Neutrophil (primary cell): ENCODE results near the gene MYH9.
"Not testable (repeated sequence)": the region's sequence is repeated elsewhere in the genome, so short reads cannot be mapped to it uniquely, and the experiment has no call there.

Experiments
- H3K27ac ChIP-seq: fragments of 200-600 bp; sonication (generic); 2 replicates; pipeline ENCODE4 v1.5.1; 2016; ENCODE audit warnings: mild to moderate bottlenecking, moderate library complexity
- H3K27me3 ChIP-seq: fragments of 200-600 bp; sonication (generic); 2 replicates; pipeline ENCODE4 v1.6.0; 2016; ENCODE audit warnings: mild to moderate bottlenecking
- H3K36me3 ChIP-seq: fragments of 200-600 bp; sonication (generic); 2 replicates; pipeline ENCODE4 v1.5.1; 2017
- H3K4me1 ChIP-seq, 2 experiments: fragments of 200-600 bp in 1 of 2; sonication (generic) in 1 of 2; 1 replicate in 1 of 2; 2 replicates in 1 of 2; pipeline versions ENCODE4 v1.5.1 to v1.6.1; 2013 to 2016; ENCODE audit warnings: low read depth in 1 of 2, low read length in 1 of 2, mild to moderate bottlenecking in 1 of 2, moderate library complexity in 1 of 2; ENCODE audit not compliant: control insufficient read depth in 1 of 2, insufficient read depth in 1 of 2
- H3K4me3 ChIP-seq, 2 experiments: fragments of 200-600 bp in 1 of 2; sonication (generic) in 1 of 2; 1 replicate in 1 of 2; 2 replicates in 1 of 2; pipeline ENCODE4 v1.5.1; 2013 to 2016; ENCODE audit warnings: low read depth in 1 of 2, low read length in 1 of 2, mild to moderate bottlenecking in 1 of 2, moderate library complexity in 1 of 2
- H3K9me3 ChIP-seq: fragments of 200-600 bp; sonication (generic); 2 replicates; pipeline ENCODE4 v1.5.1; 2016
- CTCF ChIP-seq: fragments of 200-600 bp; sonication (generic); IDR thresholded peaks from 2 replicates; pipeline ENCODE4 v1.5.1; 2016; ENCODE audit warnings: antibody characterized with exemption

MYH9 gene

GRCh38 chr22:36256478-36256877 lies 131.3 kb downstream of the MYH9 start:
- H3K4me3 ChIP-seq, result no peak overlapping the region
- H3K27me3 ChIP-seq, result no peaks in the 10 kb centered on the region
- no peak for TF ChIP-seq CTCF
- no peaks in the 10 kb centered on the region for H3K9me3 ChIP-seq
- no peak overlapping the region for H3K27ac ChIP-seq
- H3K4me1 ChIP-seq, result peaks cover 27 to 35% of the 10 kb centered on the region in 2 experiments
- H3K36me3 ChIP-seq, result peaks cover 12% of the 10 kb centered on the region

GRCh38 chr22:36255572-36255971 lies 132.2 kb downstream of the MYH9 start:
- H3K4me3 ChIP-seq, H3K27ac ChIP-seq, H3K27me3 ChIP-seq, H3K9me3 ChIP-seq: not testable (repeated sequence)
- H3K36me3 ChIP-seq, result peaks cover 12% of the 10 kb centered on the region
- peaks cover 27 to 35% of the 10 kb centered on the region in 2 experiments for H3K4me1 ChIP-seq

- TF ChIP-seq CTCF, result no peak
- Histone ChIP-seq H3K9me3 (no peaks in the 10 kb centered on the region), H3K27ac (peak overlapping the region; percentile 92), H3K4me1 (peaks cover 20 to 27% of the 10 kb centered on the region in 2 experiments), H3K4me3 (peak overlapping the region; percentile 64 to 76), H3K27me3 (no peaks in the 10 kb centered on the region), H3K36me3 (peaks cover 12% of the 10 kb centered on the region)
Observed at GRCh38 chr22:36253523-36254490, 134.0 kb downstream of the MYH9 start.

GRCh38 chr22:36252754-36253522 lies 134.8 kb downstream of the MYH9 start, which contains the start of gene APOL1:
Gene APOL1, plus strand, starts transcription at chr22:36253133. Its CDS starts 1,823 bp downstream, at chr22:36254956.
- Histone ChIP-seq H3K27ac (peak within 1 kb of the TSS; percentile 92), H3K4me3 (peak within 1 kb of the TSS; percentile 64 to 76), H3K27me3 (no peaks in the 10 kb centered on the region), H3K36me3 (peaks cover 9% of the 10 kb centered on the region), H3K9me3 (no peaks in the 10 kb centered on the region), H3K4me1 (peaks cover 14 to 19% of the 10 kb centered on the region in 2 experiments)
- no peak for TF ChIP-seq CTCF

GRCh38 chr22:36251979-36252608 lies 135.7 kb downstream of the MYH9 start:
- Histone ChIP-seq H3K27ac (peak overlapping the region; percentile 92), H3K4me1 (peaks cover 14 to 18% of the 10 kb centered on the region in 2 experiments), H3K4me3 (peak overlapping the region in 1 of 2 experiments; percentile 76)
- not testable (repeated sequence) for H3K9me3 ChIP-seq, H3K36me3 ChIP-seq, H3K27me3 ChIP-seq

GRCh38 chr22:36250292-36250960 lies 137.3 kb downstream of the MYH9 start:
- H3K27ac ChIP-seq, H3K9me3 ChIP-seq, H3K4me3 ChIP-seq, H3K27me3 ChIP-seq, H3K36me3 ChIP-seq: not testable (repeated sequence)
- peaks cover 14 to 18% of the 10 kb centered on the region in 2 experiments for H3K4me1 ChIP-seq
